Measurements from ENCODE around the gene ASPDH. TPM values are rescaled to one million over a fixed set of nuclear protein-coding genes. Genes with fewer than 3 reads are reported as not detected.
A peak's percentile ranks its signal among the peaks of the same experiment; 100 is the strongest.

Gene ASPDH
- total and polyA plus RNA-seq, 2 donors (not counting 1 experiment from before 2014, with no cell fraction given) = not detected

DNA sequence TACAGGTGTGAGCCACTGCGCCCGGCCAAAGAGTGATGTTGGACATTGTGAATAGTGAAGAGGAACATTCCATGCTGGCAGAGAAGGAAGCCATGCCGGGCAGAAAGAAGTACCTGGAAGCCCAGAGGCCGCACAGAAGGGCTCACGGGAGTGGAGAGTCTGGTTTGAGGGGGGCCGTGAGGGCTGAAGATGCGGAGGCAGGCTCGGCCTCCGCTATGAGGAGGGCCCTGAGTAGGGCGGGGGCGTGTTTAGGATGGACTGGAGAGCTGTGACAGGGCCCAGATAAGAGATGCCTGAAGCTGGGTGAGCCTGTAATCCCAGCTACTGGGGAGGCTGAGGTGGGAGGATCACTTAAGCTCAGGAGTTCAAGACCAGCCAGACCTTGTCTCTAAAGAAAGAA, 4.3 kb downstream of the ASPDH start:
- Mint-ChIP-seq H3K9me3 (ENCODE audit: insufficient read depth) (no peaks in the 10 kb centered on the region), H3K4me1 (peaks cover 17% of the 10 kb centered on the region), H3K4me3 (peak overlapping the region; percentile 26), H3K27ac (peak overlapping the region; percentile 42), H3K27me3 (peaks cover 2% of the 10 kb centered on the region)
- CTCF ChIA-PET = interaction anchor here (0.7 to 1.0 kb wide), 2 partner anchors 49 to 141 kb away, joined by 3 to 5 read pairs; no protein-coding TSS in a partner anchor
- POLR2A ChIA-PET = interaction anchor here (0.7 kb wide), 1 partner anchor 27 kb away, joined by 3 read pairs; no protein-coding TSS in a partner anchor
- no peak overlapping the region for H2AFZ ChIP-seq (ENCODE audit: insufficient read depth, low read depth, low read length, poor library complexity, severe bottlenecking)
- H3K27me3 ChIP-seq (replicated peaks in 1 of 4; ENCODE audit: control extremely low read depth in 1 of 4, control insufficient read depth in 3 of 4, insufficient read depth in 4 of 4, low read length in 3 of 4) = peaks cover 0 to 13% (median 0%) of the 10 kb centered on the region in 4 experiments
- DNase-seq (no peak), ATAC-seq (ENCODE audit: low read depth) (no peak)
- no peak overlapping the region for H3K4me2 ChIP-seq (replicated peaks; ENCODE audit: low read depth, low read length, poor library complexity, severe bottlenecking)
- intact Hi-C loops (cut with micrococcal nuclease) = no loop called here
- H4K20me1 ChIP-seq (ENCODE audit: control insufficient read depth, insufficient read depth, low read length, poor library complexity, severe bottlenecking) = no peaks in the 10 kb centered on the region
- no peaks in the 10 kb centered on the region for H3K79me2 ChIP-seq (ENCODE audit: control insufficient read depth, insufficient read depth, low read length)
- no peaks in the 10 kb centered on the region for H3K36me3 ChIP-seq (replicated peaks in 1 of 2; ENCODE audit: control extremely low read depth in 1 of 2, control insufficient read depth in 1 of 2, extremely low read depth in 1 of 2, insufficient read depth in 2 of 2, low read length in 1 of 2)
- H3K4me3 ChIP-seq (ENCODE audit: control extremely low read depth in 1 of 5, extremely low read depth in 1 of 5, insufficient read depth in 1 of 5, low read depth in 2 of 5, low read length in 4 of 5) = no peak overlapping the region
- H3K4me1 ChIP-seq (ENCODE audit: control insufficient read depth in 2 of 2, insufficient read depth in 2 of 2, low read length in 2 of 2) = peaks cover 14 to 20% of the 10 kb centered on the region in 2 donors
- TF ChIP-seq, protein P1, sequence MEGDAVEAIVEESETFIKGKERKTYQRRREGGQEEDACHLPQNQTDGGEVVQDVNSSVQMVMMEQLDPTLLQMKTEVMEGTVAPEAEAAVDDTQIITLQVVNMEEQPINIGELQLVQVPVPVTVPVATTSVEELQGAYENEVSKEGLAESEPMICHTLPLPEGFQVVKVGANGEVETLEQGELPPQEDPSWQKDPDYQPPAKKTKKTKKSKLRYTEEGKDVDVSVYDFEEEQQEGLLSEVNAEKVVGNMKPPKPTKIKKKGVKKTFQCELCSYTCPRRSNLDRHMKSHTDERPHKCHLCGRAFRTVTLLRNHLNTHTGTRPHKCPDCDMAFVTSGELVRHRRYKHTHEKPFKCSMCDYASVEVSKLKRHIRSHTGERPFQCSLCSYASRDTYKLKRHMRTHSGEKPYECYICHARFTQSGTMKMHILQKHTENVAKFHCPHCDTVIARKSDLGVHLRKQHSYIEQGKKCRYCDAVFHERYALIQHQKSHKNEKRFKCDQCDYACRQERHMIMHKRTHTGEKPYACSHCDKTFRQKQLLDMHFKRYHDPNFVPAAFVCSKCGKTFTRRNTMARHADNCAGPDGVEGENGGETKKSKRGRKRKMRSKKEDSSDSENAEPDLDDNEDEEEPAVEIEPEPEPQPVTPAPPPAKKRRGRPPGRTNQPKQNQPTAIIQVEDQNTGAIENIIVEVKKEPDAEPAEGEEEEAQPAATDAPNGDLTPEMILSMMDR (IDR thresholded peaks at IDR 0.05) = no peak
- TF ChIP-seq EZH2 (IDR thresholded peaks at IDR 0.05; ENCODE audit: borderline replicate concordance, insufficient read depth, low read depth, low read length, poor library complexity, severe bottlenecking) = no peak
- peak overlapping the region in 1 of 2 donors; percentile 39 for H3K27ac ChIP-seq (ENCODE audit: low read length in 2 of 2)
- H3K9ac ChIP-seq (ENCODE audit: low read length) = no peak overlapping the region
- H3K9me3 ChIP-seq (ENCODE audit: control extremely low read depth in 1 of 3, control insufficient read depth in 2 of 3, insufficient read depth in 1 of 3, low read length in 2 of 3) = peaks cover 0 to 4% (median 0%) of the 10 kb centered on the region in 3 donors
- WGBS (ENCODE audit: insufficient coverage) = 89% methylated on average over 11 of the region's 11 CpGs

DNA sequence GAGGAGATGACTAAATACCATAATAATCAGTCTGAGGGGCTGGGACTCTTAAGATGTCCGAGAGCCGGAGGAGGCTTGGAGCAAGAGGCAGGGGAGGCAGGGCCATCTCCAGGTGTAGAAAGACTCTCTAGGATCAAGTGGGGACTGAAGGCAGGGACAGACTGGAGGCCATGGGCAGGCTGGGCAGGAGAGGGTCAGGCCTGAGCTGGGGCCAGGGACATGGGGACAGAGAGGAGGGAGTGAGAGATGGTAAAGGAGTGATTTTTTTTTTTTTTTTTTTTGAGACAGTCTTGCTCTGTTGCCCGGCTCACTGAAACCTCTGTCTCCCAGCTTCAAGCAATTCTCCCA, 4.9 kb downstream of the ASPDH start:
- H2AFZ ChIP-seq (ENCODE audit: insufficient read depth, low read depth, low read length, poor library complexity, severe bottlenecking) = no peak overlapping the region
- CTCF ChIA-PET = interaction anchor here (1.0 kb wide), 1 partner anchor 48 kb away, joined by 5 read pairs; no protein-coding TSS in a partner anchor
- 94% methylated on average over 2 of the region's 3 CpGs for WGBS (ENCODE audit: insufficient coverage)
- intact Hi-C loops (cut with micrococcal nuclease) = no loop called here
- H3K27ac ChIP-seq (ENCODE audit: low read length in 2 of 2) = no peak overlapping the region
- H3K4me1 ChIP-seq (ENCODE audit: control insufficient read depth in 2 of 2, insufficient read depth in 2 of 2, low read length in 2 of 2) = peaks cover 14 to 20% of the 10 kb centered on the region in 2 donors
- Mint-ChIP-seq H3K27ac (peak overlapping the region; percentile 43), H3K27me3 (no peaks in the 10 kb centered on the region), H3K4me3 (no peak overlapping the region), H3K9me3 (ENCODE audit: insufficient read depth) (no peaks in the 10 kb centered on the region), H3K4me1 (peaks cover 17% of the 10 kb centered on the region)
- H4K20me1 ChIP-seq (ENCODE audit: control insufficient read depth, insufficient read depth, low read length, poor library complexity, severe bottlenecking) = no peaks in the 10 kb centered on the region
- H3K36me3 ChIP-seq (replicated peaks in 1 of 2; ENCODE audit: control extremely low read depth in 1 of 2, control insufficient read depth in 1 of 2, extremely low read depth in 1 of 2, insufficient read depth in 2 of 2, low read length in 1 of 2) = no peaks in the 10 kb centered on the region
- POLR2A ChIA-PET = interaction anchor here (0.6 kb wide), 2 partner anchors 79 to 145 kb away, joined by 3 read pairs; no protein-coding TSS in a partner anchor
- H3K4me3 ChIP-seq (ENCODE audit: control extremely low read depth in 1 of 5, extremely low read depth in 1 of 5, insufficient read depth in 1 of 5, low read depth in 2 of 5, low read length in 4 of 5) = no peak overlapping the region
- H3K9me3 ChIP-seq (ENCODE audit: control extremely low read depth in 1 of 3, control insufficient read depth in 2 of 3, insufficient read depth in 1 of 3, low read length in 2 of 3) = peaks cover 0 to 4% (median 0%) of the 10 kb centered on the region in 3 donors
- H3K9ac ChIP-seq (ENCODE audit: low read length) = no peak overlapping the region
- H3K27me3 ChIP-seq (replicated peaks in 1 of 4; ENCODE audit: control extremely low read depth in 1 of 4, control insufficient read depth in 3 of 4, insufficient read depth in 4 of 4, low read length in 3 of 4) = peaks cover 0 to 9% (median 0%) of the 10 kb centered on the region in 4 experiments
- ATAC-seq (ENCODE audit: low read depth) = no peak
- TF ChIP-seq, protein P1 (IDR thresholded peaks at IDR 0.05) = no peak
- TF ChIP-seq EZH2 (IDR thresholded peaks at IDR 0.05; ENCODE audit: borderline replicate concordance, insufficient read depth, low read depth, low read length, poor library complexity, severe bottlenecking) = no peak
- no peak for DNase-seq
- H3K4me2 ChIP-seq (replicated peaks; ENCODE audit: low read depth, low read length, poor library complexity, severe bottlenecking) = no peak overlapping the region
- no peaks in the 10 kb centered on the region for H3K79me2 ChIP-seq (ENCODE audit: control insufficient read depth, insufficient read depth, low read length)
